ENCODE results near the gene OR5H2. TPM values are rescaled to one million over a fixed set of nuclear protein-coding genes. Genes with fewer than 3 reads are reported as not detected.
A peak's percentile ranks its signal among the peaks of the same experiment; 100 is the strongest.
"Not testable (repeated sequence)": the region's sequence is repeated elsewhere in the genome, so short reads cannot be mapped to it uniquely, and the experiment has no call there.

Gene OR5H2
- total RNA-seq: not detected in 2 replicates

DNA sequence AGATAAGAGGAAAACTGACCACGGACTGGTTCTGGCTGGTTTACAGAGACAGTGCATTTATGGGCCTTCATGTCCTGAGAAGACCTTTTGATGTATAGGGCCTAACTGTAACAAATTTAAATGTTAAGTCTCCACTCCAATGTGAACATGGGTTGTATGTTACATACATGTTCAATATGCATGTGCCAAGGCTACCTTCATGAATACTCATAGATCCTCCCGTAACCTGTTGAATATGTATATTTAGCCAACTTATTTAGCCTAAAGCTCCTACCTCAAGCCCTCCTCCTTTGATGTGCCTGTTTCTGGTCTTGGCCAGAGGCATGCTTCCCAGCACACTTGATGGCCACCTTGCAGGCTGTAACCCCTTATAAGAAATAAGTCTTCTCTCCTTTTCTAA is at the start of gene OR5H2:
Gene OR5H2, plus strand, starts transcription at position 301 of the 400 bp plus-strand sequence. CDS start 398 bp downstream, outside the sequence.
- no peak for DNase-seq (ENCODE audit: low read depth in 2 of 2)

DNA sequence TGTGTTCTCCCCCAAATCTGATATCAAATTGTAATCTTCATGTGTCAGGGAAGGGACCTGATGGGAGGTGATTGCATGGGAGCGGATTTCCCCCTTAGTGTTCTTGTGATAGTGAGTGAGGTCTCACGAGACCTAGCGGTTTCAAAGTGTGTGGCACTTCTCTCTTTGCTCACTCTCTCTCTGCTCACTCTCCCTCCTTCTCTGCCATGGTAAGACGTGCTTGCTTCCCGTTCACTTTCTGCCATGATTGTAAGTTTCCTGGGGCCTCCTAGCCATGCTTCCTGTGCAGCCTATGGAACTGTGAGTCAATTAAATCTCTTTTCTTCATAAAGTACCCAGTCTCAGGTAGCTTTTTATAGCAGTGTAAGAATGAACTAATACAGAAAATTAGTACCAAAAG is 48.8 kb upstream of the OR5H2 start:
- DNase-seq (ENCODE audit: low read depth in 2 of 2): no peak

DNA sequence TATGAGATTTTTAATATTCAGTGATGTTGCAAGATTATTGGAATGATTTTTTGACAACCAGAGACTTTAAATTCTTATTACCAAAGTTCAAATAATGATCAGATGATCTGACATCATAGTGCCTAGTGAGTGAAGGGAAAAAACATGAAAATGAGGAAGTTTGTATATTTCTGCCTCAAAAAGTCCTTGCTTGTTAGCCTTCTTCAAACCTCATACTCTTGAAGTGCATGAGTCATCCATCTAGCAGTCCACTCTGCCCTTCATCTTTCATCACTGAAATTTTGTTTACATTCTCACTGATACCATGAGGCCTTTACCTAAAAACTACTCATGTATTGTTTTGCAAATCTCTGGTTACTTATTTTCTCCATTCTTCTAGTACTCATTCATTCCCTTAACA is 42.2 kb upstream of the OR5H2 start:
- DNase-seq (ENCODE audit: low read depth in 2 of 2): no peak

DNA sequence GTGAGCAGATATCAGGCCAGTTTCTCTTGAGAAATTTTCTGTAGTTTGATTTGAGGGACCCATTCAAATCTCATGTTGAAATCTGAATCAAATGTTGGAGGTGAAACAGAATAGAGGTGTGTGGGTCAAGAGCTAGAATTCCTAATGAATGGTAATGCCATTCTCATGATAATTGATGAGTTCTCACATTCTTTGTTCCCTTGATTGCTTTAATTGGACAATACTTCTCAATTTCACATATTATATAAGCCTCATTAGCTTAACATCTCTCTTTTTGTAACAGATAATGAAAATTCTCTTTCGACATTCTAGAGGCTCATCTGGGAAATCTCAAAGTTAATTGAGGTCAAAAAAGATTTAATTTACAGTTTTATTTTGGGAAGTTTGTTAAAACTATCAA is 40.1 kb upstream of the OR5H2 start:
- no peak for DNase-seq (ENCODE audit: low read depth in 2 of 2)

DNA sequence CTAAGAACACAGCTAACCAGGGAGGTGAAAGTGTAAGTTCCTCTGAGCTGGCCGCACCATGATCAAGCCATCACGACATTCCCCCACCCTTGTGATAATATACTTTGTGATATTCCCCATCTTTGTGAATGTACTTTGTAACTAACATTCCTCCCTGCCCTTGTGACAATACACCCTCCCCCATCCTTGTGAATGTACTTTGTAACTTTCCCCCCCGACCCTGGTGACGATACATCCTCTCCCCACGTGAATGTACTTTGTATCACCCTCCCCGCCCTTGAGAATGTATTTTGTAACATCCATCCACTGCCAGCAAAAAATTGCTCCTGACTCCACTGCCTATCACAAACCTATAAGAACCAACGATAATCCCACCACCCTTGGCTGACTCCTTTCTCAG is 38.5 kb upstream of the OR5H2 start:
- no peak for DNase-seq (ENCODE audit: low read depth in 2 of 2)

DNA sequence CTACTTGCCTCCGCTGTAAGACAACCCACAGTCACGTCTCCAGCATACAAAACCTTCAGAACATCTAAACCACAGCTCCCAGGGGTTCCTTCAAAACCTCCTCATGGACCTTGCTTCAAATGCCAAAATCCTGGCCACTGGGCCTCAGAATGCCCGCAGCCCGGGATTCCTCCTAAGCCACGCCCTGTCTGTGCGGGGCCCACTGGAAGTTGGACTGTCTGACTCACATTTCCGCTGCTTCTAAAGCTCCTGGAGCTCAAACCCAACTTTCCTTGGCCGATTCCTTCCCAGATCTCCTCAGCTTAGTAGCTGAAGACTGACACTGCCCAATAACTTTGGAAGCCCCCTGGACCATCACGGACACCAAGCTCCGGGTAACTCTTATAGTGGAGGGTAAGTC is 36.2 kb upstream of the OR5H2 start:
- peak in 1 of 2 donors; percentile 6 for DNase-seq (ENCODE audit: low read depth in 2 of 2)

DNA sequence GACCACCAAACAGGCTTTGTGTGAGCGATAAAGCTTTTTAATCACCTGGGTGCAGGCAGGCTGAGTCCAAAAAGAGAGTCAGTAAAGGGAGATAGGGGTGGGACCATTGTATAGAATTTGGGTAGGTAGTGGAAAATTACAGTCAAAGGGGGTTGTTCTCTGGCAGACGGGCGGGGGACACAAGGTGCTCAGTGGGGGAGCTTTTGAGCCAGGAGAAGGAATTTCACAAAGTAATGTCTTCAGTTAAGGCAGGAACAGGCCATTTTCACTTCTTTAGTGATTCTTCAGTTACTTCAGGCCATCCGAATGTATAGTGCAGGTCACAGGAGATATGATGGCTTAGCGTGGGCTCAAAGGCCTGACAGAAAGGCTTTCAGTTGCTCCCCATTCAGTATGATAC is 26.3 kb upstream of the OR5H2 start:
- DNase-seq (ENCODE audit: low read depth in 2 of 2): not testable (repeated sequence)

DNA sequence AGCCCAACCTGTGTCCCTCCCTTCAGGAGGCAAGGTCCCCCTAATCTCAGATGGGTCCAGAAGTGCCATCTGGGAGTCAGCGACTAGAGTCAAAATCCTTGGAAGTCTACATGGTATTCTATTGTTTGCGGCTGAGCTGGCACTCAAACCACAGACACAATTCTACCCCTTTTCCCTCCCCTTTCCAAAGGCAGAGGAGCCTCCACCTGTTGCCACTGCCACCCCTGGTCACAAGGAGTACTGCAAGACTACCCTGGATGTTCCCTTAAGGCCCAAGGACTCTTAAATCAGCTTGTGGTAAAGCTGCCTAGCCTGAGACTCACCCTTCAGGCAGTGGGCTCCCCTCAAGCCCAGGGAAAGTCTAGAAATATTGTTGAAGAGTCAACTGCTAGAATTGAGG is 22.6 kb upstream of the OR5H2 start:
- DNase-seq (ENCODE audit: low read depth in 2 of 2): no peak

DNA sequence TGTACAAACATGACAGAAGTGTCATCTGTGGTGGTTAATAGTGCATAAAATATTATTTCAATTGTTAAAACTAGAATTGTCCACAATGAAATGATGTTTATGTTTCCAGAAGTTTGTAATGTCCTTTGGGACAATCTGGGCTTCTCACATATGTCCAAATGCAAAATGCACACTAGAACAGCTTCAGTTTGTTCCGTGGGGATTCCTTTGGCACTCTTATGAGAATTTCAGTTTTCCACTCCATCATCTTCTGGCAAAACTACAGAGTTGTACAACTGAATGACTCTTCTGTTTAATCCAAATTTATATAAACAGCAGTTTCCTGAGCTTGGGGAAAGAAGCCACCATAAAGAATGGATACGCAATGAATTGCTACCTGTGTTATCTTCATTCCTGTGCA is 20.3 kb upstream of the OR5H2 start:
- DNase-seq (ENCODE audit: low read depth in 2 of 2): no peak

DNA sequence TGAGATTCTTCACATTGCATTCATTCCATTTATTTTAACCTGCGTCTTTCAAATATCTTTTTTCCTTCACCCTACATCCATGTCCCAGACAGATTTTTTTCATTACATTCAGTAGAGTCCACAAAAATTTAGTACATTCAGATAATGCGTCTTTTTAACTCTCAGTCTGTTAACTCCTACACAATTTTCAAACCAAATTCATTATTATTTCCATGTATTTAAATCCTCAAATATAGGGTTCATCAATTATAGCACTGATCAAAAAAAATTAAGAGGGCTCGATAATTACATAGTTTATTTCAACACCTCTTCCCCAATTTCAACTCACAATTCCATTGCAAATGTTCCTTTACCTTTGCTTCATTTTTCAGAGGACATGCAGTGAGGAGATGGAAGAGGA is 18.4 kb upstream of the OR5H2 start, which contains the start of gene OR5H6:
Gene OR5H6, plus strand, starts transcription at position 301 of the 400 bp plus-strand sequence. Its CDS starts 89 bp downstream, at position 390.
- DNase-seq (ENCODE audit: low read depth in 2 of 2): no peak

DNA sequence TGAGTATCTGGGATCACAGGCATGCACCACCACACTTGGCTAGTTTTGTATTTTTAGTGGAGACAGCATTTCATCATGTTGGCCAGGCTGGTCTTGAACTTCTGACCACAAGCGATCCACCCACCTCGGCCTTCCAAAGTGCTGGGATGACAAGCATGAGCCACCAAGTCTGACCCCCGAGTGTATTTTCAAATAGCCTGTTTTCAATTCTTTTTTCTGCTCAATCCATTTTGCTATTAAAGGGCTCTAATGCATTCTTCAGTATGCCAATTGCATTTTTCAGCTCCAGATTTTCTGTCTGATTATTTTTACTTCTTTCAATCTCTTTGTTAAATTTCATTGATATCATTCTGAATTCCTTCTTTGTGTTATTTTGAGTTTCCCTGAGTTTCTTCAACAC is 12.5 kb upstream of the OR5H2 start:
- no peak for DNase-seq (ENCODE audit: low read depth in 2 of 2)

DNA sequence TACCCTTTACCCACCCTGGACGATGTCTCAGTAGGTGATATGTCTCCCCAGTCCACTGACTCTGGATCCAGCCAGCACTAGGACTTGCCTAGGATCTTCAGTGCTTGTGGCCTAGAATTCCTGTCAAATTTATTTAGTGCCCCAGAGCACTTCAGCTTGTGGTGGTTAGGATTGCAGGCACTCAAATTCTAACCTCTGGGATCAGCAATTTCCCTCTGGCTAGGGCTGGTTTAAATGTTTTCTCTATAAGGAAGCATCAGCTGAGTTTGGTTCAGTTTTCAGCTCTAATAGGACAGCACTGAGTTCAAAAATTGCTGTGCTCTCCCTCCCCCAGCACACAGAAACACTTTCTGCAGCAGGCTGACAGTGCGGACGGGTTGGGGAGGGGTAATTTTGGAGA is 10.2 kb upstream of the OR5H2 start:
- no peak for DNase-seq (ENCODE audit: low read depth in 2 of 2)

DNA sequence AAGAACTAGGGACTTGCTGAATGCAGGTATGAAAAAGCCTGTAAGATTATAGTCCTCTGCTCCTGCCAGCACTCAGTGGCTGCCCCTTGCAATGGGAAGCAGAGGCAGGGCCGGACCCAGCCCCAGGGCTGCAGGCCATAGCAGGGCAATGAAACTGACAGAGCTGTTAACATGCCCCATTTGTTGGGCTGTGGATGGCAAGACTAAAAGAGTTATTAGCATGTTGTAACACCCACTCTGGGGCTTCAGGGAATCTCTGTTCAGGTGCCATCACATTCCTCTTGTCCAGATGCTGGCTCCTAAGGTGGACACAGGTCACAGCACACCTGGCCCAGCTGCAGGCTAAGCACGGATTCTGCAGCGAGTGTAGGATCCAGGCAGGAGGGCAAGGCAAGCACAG is 7.4 kb upstream of the OR5H2 start:
- DNase-seq (ENCODE audit: low read depth in 2 of 2): no peak

DNA sequence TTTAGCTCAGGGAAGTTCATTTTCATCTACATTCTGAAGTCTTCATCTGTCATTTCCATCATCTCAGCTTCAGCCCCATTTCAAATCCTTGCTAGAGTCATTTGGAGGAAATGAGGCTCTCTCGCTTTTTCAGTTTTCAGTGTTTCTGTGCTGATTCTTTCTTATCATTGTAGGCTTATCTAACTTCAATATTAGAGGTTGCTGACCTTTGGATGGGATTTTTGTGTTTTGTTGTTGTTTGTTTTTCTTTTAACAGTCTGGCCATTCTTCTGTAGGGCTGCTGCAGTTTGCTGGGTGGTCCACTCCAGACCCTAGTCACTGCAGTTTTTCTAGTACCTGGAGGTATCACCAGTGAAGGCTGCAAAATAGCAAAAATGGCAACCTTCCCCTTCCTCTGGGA is 8.6 kb downstream of the OR5H2 start:
- DNase-seq (ENCODE audit: low read depth in 2 of 2): no peak

DNA sequence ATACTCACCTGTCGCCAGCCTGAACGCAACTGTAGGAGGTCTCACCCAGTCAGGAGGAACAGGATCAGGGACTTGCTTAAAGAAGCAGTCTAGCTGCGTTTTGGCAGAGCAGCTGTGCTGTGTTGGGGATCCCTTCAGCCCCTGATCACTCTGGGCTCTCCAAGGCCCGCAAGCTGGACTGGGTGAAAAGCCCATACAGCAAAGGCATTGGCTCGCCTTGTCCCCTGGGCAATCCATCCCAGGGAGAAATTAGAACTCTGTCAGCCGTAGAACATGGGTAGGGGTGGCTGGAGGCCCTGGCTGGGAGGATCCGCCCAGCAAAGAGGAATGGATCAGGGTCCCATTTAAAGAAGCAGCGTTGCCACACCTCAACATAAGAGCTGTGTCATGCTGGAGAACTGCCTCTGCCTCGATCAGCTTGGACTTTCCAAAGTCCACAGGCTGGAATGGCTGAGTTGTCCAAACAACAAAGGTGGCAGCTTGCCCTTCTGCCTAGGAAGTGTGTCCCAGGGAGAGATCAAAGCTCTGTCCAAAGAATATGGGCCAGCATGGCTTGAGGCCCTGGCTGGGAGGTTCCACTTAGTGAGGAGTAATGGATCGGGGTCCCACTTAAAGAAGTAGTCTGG is 9.1 kb downstream of the OR5H2 start:
- no peak for DNase-seq (ENCODE audit: low read depth in 2 of 2)

DNA sequence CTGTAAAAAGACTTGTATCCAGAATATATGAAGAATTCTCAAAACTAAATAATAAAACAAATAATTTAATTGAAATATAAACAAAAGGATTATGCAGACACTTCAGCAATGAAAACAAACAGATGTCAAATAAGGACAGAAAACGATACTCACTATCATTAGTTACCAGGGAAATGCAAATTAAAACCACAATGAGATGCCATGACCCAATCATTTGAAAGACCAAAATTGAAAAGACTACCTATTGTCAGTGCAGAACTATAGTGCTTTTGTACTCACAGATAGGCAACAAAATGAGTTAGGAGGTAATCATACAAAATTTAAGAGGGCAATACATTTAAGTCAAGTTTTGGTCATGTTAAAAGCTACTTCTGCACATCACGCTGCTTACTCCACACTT is 39.8 kb downstream of the OR5H2 start:
- DNase-seq (ENCODE audit: low read depth in 2 of 2): no peak

DNA sequence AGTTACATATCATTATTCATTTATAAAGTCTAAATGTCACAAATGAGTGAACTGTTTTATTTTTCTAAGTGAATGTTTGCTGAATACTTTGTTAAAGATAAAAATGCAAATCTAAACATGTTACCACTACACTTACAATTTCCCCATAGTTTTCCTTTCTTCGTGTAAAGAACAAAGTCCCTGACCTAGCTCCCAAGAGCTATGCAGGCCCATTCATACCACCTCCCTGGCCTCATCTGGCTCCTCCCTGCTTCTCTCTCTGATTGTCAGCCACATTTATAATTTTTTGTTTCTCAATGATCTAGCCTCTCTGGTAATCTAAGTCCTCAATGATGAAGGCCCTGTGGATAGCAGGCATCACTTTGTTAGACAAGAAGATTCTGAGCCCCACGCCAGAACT is 40.4 kb downstream of the OR5H2 start:
- DNase-seq (ENCODE audit: low read depth in 2 of 2): no peak

DNA sequence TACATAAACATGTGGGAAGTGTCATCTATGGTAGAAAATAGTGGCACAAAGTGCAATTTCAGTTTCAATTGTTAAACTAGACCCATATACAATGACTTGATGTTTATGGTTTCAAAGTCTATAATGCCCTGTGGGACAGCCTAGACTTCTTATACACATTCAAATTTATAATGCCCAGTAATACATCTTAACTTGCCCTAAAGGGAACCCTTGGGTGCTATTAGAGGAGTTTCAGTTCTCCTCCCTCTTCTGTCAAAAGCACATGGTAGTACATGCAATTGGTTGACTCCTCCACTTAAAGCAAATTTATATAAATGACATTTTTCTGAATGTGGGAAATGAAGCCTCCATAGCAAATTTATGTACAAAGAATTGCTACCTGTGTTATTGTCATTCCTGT is 41.1 kb downstream of the OR5H2 start:
- DNase-seq (ENCODE audit: low read depth in 2 of 2): no peak

DNA sequence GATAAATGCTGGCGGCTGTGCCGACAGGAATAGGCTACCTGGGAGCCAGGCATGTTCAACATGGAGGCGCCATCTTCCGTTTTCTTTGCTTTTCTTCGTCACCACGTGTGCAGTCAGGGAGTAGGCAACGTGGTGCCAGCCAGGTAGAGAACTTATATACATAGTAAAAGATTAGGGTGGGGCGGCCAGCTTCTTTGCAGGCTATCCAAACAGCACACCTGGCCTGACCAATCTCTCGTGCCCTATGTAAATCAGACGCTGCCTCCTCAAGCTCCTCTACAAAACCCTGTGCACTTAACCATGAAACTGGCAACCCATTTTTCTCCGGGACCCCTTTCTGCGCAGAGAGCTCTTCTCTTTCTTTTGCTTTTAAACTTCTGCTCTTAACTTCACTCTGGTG is 42.8 kb downstream of the OR5H2 start:
- no peak for DNase-seq (ENCODE audit: low read depth in 2 of 2)

DNA sequence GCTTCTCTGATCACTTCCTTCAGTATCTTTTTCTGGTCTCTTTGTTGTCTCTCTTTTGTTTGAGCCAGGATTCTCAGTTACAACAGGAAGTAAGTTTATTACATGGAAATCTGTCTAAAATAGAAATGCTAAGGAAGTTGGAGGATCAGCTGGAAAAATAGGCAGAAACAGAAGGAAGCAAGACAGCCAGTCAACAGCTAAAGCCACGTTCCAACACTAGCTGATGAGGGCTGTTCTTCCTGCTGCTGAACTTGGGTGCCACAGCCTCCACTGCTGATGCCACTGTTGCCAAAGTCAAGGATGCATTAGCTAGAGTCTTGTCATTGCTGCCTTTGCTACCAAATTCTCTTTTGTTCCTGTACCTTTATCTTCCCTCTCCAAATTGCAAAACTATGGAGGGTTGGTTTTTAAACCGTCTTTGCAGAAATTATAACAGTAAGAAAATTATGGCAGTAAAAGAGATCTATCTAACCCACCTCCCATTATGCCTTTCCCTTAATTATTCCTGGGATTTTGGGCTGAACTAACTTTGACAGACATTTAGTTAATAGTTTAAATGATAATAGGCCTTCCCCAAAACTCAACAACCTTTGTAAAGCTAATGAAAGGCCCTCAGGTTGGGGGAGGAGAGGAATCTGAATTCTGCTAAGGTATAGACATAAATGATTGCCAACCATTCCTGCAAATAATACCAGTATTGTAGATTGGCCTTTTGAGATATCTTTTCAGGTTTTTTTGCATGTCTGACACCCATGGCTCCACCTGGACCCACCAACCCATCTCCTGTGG is 44.0 kb downstream of the OR5H2 start:
- peak in 1 of 2 donors; percentile 76 for DNase-seq (ENCODE audit: low read depth in 2 of 2)

DNA sequence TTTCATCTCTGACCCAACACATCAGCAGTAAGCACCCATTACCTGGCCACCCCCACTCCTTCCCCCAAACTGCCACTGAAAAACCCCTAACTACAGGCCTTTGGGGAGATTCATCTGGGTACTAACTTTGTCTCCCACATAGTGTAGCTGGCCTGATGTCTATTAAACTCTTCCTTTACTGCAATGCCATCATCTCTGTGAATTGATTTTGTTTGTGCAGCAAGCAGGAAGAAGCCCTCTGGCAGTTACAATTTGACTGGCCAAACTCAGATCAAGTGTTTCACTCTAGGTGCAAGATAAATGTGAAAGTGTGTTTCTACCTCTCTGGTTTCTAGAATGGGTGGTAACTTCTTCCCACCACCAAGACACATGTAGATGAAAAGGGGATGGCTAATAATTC is 44.6 kb downstream of the OR5H2 start:
- DNase-seq (ENCODE audit: low read depth in 2 of 2): no peak

DNA sequence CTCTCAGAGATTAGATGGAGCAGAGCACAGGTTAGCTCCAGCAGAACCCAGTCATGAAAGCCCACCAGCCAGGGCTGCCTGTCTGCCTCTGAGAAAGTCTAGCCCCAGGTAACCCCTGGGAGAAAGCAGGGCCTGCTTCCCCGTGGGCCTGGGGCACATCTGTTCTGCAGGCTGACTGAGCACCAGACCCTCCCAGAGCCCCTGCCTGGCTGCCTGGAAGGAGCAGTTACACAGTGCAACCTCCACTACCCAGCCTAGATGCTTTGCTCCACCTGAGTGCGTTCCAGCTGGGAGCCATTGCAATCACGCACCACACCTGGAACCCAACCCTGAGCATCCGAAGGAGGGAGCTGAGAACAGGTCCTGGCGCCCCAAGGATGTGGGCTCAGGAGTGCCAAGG is 46.6 kb downstream of the OR5H2 start:
- DNase-seq (ENCODE audit: low read depth in 2 of 2): no peak
